Measurements from ENCODE around the gene BOD1L2.

Gene BOD1L2

DNA sequence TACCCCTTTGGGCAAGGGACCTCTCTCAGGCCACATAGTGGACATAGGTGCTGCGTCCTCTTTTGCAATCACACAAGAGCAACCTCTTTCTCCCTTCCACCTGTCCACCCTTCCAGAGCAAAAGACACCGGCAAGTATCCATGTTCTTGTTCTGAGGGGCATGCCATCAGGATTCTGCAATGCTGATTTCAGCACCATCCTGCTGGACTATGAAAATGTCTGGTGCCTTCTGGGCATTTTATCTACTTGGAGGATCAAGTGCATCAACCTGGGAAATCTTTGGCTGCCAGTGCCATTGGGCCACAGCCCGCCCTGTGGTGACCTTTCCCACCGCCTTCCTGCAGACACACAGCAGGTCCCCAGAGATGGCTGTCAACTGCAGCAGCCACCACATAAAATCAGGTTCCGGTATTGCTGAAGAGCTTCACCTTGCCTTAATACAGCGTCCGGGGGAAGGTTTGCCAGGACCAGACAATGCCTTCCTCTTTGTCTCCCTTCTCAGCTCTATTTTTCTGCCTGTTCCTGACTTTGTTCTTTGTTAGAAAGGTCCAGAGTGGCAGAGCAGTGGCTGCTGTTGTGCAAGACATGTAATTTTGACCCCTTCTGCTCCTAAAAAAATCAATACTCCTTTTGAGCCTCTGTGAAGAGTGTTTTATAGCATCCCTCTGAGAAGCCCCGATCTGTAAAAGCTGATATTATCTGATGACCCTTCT, 18.5 kb upstream of the BOD1L2 start:
- Histone ChIP-seq H3K4me1 (no peaks in the 10 kb centered on the region), H3K9ac (no peak overlapping the region), H3K9me3 (replicated peaks in 1 of 11) (no peaks in the 10 kb centered on the region), H3K27ac (no peak overlapping the region), H3K4me2 (no peak overlapping the region), H3K27me3 (no peaks in the 10 kb centered on the region), H3K4me3 (no peak overlapping the region), H3K36me3 (no peaks in the 10 kb centered on the region), H4K20me1 (no peaks in the 10 kb centered on the region)
- TF ChIP-seq Cebpa-rat (IDR thresholded peaks at IDR 0.05) = no peak

DNA sequence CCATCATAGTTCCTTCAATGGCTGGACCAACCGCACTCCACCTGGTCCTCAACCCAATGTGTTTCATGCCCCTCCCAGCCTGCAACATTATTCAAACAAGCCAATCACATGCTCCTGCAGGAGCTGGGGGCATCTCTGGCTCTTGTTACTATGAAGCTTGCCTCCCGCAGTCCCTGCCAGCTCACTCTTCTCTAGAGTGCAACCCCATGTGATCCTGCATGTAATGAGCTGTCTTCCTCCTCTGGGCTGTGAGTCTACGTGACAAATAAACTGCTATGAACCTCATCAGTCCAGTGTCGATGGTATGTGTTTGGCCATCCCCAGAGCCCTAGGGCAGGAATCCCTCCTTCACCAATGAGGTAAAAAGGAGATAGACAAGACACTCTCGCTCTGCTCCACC, 15.8 kb upstream of the BOD1L2 start:
- no peaks in the 10 kb centered on the region for H3K36me3 ChIP-seq
- H3K4me2 ChIP-seq = no peak overlapping the region
- no peaks in the 10 kb centered on the region for H4K20me1 ChIP-seq
- no peak for TF ChIP-seq Cebpa-rat (IDR thresholded peaks at IDR 0.05)
- no peak overlapping the region for H3K27ac ChIP-seq
- no peaks in the 10 kb centered on the region for H3K27me3 ChIP-seq
- peaks cover 0 to 1% (median 0%) of the 10 kb centered on the region in 11 experiments; a peak in 4 of 22 replicates for H3K9me3 ChIP-seq (replicated peaks in 1 of 11)
- no peak overlapping the region for H3K4me3 ChIP-seq
- H3K9ac ChIP-seq = no peak overlapping the region
- no peaks in the 10 kb centered on the region for H3K4me1 ChIP-seq

DNA sequence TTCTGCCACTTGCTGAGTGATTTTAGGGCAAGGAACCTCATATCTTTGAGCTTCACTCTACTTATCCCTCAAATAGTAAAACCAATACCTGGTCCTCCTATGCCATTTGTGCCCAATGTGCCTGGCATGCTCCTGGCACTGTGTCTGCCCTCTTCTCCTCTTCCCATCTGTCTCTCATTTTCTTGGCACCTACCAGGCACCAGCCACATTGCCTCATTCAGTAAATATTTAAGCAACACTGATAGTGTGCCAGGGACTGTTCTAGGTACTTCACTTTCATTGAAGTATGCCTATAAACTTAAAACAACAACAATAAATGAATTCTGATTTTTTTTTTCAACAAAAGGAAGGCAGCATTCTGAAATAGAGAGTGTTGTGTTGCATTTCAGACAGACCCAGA, 15.1 kb upstream of the BOD1L2 start:
- H3K4me3 ChIP-seq = no peak overlapping the region
- H3K9ac ChIP-seq = no peak overlapping the region
- H3K27ac ChIP-seq = no peak overlapping the region
- no peaks in the 10 kb centered on the region for H3K27me3 ChIP-seq
- H3K36me3 ChIP-seq = no peaks in the 10 kb centered on the region
- H4K20me1 ChIP-seq = no peaks in the 10 kb centered on the region
- no peak for TF ChIP-seq Cebpa-rat (IDR thresholded peaks at IDR 0.05)
- H3K4me2 ChIP-seq = no peak overlapping the region
- no peaks in the 10 kb centered on the region for H3K4me1 ChIP-seq
- H3K9me3 ChIP-seq (replicated peaks in 1 of 11) = peaks cover 0 to 8% (median 0%) of the 10 kb centered on the region in 11 experiments; a peak in 5 of 22 replicates

DNA sequence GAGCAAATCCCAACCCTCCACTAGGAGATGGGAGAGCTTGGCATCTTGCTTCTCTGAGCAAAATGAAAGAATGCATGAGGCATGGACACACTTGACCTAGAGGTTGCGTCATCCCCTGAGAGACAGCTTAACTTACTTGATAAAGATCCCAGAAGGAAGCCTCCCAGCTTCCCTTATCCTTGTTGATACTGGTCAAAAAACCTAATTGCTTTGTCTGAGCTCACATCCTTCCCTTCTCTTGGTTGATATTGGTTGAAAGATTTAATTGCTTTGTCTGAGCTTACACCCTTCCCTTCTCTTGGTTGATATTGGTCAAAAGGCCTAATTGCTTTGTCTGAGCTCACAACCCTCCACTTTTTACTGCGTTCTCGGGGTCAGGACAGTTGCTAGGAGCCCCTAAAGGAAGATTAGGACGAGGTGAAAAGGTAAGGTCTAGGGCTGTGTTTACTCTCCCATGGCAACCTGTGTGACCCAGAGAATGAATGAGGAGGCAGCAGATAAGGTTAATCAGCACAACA, 12.2 kb upstream of the BOD1L2 start:
- no peaks in the 10 kb centered on the region for H3K4me1 ChIP-seq

DNA sequence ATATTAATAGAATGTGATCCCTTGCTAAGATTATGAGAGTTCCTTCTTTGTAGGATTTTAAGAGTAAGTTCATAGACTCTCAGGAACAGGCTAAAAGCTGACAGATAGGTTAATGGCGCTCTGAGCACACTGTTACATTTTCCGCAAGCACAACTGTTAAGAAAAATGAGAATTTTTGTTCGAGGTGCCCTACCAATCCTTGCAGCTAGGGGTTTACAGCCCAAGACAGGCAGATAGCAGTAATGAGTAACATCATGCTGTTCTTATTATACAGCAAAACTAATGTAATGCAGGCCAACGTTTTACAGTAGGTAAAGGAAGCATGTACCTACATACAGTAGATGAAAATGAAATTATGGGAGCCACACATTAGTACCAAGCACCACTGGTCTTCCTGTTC, 11.2 kb upstream of the BOD1L2 start:
- Histone ChIP-seq H3K4me2 (no peak overlapping the region), H3K4me1 (no peaks in the 10 kb centered on the region; a peak in 1 of 20 replicates), H3K9me3 (replicated peaks in 1 of 11) (peaks cover 0 to 12% (median 0%) of the 10 kb centered on the region in 11 experiments; a peak in 7 of 22 replicates), H4K20me1 (no peaks in the 10 kb centered on the region), H3K27ac (no peak overlapping the region), H3K9ac (no peak overlapping the region), H3K36me3 (no peaks in the 10 kb centered on the region), H3K4me3 (no peak overlapping the region), H3K27me3 (no peaks in the 10 kb centered on the region)
- TF ChIP-seq Cebpa-rat (IDR thresholded peaks at IDR 0.05) = no peak

More for the DNA sequence above, 12.2 kb upstream of the BOD1L2 start:
- 0 out of 22 replicates have a peak, but pooled peaks of 2 of the 11 experiments have one; percentile 18 to 41 for TF ChIP-seq Cebpa-rat (IDR thresholded peaks at IDR 0.05)
- no peak overlapping the region for H3K4me3 ChIP-seq
- H4K20me1 ChIP-seq = no peaks in the 10 kb centered on the region
- no peak overlapping the region for H3K4me2 ChIP-seq
- H3K9me3 ChIP-seq (replicated peaks in 1 of 11) = peaks cover 0 to 12% (median 0%) of the 10 kb centered on the region in 11 experiments; a peak in 5 of 22 replicates
- H3K27me3 ChIP-seq = no peaks in the 10 kb centered on the region
- no peaks in the 10 kb centered on the region for H3K36me3 ChIP-seq
- no peak overlapping the region for H3K27ac ChIP-seq
- H3K9ac ChIP-seq = no peak overlapping the region

DNA sequence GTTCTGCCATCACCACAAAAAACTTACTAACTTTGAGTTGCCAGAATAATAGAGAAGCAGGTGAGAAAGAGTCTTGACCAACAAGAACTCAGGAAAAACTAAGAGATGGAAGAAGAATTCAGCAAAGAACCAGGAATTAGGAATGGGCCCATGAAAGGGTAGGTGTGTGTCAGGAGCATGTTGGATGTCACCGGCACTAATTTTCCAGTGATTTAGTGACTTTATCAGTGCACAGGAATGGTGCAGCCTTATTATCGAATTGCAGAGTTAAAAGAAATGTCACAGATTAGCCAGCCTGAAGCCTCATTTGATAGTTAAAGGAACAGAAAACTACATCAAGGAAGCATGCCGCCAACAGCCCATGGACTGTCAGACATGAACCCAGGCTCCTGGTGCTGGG, 9.0 kb upstream of the BOD1L2 start:
- peaks cover 0 to 20% (median 0%) of the 10 kb centered on the region in 11 experiments; a peak in 7 of 22 replicates for H3K9me3 ChIP-seq (replicated peaks in 1 of 11)
- H3K4me1 ChIP-seq = peaks cover 0 to 13% (median 0%) of the 10 kb centered on the region in 10 experiments; a peak in 3 of 20 replicates
- no peak overlapping the region for H3K9ac ChIP-seq
- H3K36me3 ChIP-seq = no peaks in the 10 kb centered on the region
- no peaks in the 10 kb centered on the region for H4K20me1 ChIP-seq
- H3K27ac ChIP-seq = no peak overlapping the region
- no peak overlapping the region for H3K4me2 ChIP-seq
- H3K4me3 ChIP-seq = no peak overlapping the region
- TF ChIP-seq Cebpa-rat (IDR thresholded peaks at IDR 0.05) = no peak
- no peaks in the 10 kb centered on the region for H3K27me3 ChIP-seq

DNA sequence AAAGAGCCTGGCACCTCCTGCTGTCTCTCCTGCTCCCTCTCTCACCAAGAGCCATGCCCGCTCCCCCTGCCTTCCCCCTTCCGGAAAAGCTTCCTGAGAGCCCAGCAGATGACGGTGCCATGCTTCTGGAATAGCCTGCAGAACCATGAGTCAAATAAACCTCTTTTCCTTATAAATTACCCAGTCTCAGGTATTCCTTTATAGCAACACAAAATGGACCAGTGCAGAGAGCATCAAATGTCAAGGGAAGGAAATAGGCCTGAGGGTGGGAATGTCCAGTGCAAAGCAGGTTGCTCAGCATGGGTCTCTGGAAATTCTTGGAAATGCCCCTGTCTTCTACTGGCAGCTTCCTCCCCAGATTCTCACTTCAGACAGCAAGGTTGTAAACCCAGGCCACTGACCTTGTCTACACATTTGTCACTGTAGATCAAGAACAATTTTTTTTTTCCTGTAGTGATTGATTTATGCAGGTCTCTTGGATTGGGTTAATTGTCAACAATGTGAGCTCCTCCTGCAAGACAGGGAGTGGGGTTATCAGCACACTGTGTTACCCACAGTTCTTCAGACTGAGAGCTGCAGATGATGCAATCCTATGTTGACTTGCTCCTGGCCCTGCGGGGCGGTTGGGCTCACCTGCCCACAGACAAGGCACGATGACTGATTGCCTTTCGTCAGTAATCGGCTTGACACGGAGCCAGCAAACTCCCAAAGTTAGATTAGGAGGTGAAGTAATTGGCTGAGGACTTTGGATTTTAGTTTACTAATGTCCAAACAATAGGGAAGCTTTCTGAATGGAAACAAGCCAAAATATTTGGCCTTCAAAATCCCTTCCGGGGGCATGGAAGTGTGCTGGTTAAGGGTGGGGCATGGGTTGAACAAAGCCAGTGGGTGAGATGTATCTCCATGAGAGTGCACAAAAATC, 5.4 kb upstream of the BOD1L2 start:
- no peaks in the 10 kb centered on the region for H4K20me1 ChIP-seq
- H3K36me3 ChIP-seq = no peaks in the 10 kb centered on the region
- H3K4me1 ChIP-seq = peaks cover 0 to 15% (median 0%) of the 10 kb centered on the region in 10 experiments; a peak in 3 of 20 replicates
- no peak overlapping the region for H3K4me3 ChIP-seq
- TF ChIP-seq Cebpa-rat (IDR thresholded peaks at IDR 0.05) = no peak
- no peak overlapping the region for H3K4me2 ChIP-seq
- H3K9ac ChIP-seq = no peak overlapping the region
- peaks cover 0 to 15% (median 0%) of the 10 kb centered on the region in 11 experiments; a peak in 8 of 22 replicates for H3K9me3 ChIP-seq (replicated peaks in 1 of 11)
- no peak overlapping the region for H3K27ac ChIP-seq
- H3K27me3 ChIP-seq = no peaks in the 10 kb centered on the region

DNA sequence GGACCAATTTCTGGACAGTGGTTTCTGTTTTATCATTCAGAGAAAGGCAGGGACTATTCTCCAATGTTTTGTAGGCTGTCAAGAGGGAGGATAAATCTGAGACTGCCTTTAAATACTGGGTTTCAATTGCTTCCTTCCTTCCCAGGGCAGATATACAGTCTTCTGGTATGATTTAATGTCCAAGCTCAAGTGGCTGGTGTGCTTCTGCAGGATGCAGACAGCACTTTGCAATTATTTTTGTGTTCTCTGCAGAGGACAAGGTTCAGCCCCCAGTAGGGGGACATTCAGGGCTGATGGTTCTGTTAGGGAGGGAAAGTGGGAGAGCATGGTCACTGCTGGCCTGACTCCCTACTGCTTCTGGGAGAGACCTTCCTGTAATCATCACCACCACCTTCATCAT, 4.6 kb upstream of the BOD1L2 start:
- Histone ChIP-seq H3K27me3 (no peaks in the 10 kb centered on the region), H3K4me2 (peak overlapping the region in 1 of 11 experiments; percentile 19; a peak in 1 of 22 replicates)
- TF ChIP-seq Cebpa-rat (IDR thresholded peaks at IDR 0.05) = no peak

DNA sequence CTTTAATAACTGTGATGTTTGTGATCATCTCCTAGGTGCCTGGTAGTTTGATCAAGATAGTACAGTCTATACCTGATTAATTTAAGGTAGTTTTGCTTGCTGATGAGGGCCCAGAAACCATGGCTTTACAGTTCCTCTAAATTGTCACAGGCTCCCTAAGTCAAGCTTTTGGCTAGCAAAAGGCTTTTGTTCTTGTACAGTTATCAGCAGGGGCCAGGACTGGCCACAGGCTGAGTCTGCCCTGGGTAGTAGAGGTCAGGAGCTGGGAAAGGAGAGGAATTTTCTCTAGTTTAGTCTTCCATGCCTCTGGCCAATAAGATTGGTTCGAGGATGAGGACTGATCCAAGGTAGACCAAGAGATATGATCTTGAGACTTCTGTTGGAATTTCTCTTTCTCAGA, 3.6 kb upstream of the BOD1L2 start:
- TF ChIP-seq Cebpa-rat (IDR thresholded peaks at IDR 0.05) = no peak
- Histone ChIP-seq H3K9me3 (replicated peaks in 1 of 11) (peaks cover 0 to 23% (median 5%) of the 10 kb centered on the region in 11 experiments; a peak in 9 of 22 replicates), H3K9ac (no peak overlapping the region), H3K27me3 (peaks cover 0 to 6% (median 0%) of the 10 kb centered on the region in 11 experiments; a peak in 3 of 22 replicates), H3K4me3 (no peak overlapping the region), H4K20me1 (no peaks in the 10 kb centered on the region), H3K4me1 (peaks cover 0 to 15% (median 0%) of the 10 kb centered on the region in 10 experiments; a peak in 3 of 20 replicates), H3K27ac (no peak overlapping the region), H3K4me2 (no peak overlapping the region), H3K36me3 (no peaks in the 10 kb centered on the region)

More for the DNA sequence above, 4.6 kb upstream of the BOD1L2 start:
- Histone ChIP-seq H3K9ac (no peak overlapping the region), H4K20me1 (no peaks in the 10 kb centered on the region), H3K27ac (no peak overlapping the region), H3K36me3 (no peaks in the 10 kb centered on the region), H3K4me1 (peaks cover 0 to 15% (median 0%) of the 10 kb centered on the region in 10 experiments; a peak in 3 of 20 replicates), H3K4me3 (no peak overlapping the region), H3K9me3 (replicated peaks in 1 of 11) (peaks cover 0 to 21% (median 5%) of the 10 kb centered on the region in 11 experiments; a peak in 9 of 22 replicates)
